ENCODE measurements around the gene DCUN1D2.

DNA sequence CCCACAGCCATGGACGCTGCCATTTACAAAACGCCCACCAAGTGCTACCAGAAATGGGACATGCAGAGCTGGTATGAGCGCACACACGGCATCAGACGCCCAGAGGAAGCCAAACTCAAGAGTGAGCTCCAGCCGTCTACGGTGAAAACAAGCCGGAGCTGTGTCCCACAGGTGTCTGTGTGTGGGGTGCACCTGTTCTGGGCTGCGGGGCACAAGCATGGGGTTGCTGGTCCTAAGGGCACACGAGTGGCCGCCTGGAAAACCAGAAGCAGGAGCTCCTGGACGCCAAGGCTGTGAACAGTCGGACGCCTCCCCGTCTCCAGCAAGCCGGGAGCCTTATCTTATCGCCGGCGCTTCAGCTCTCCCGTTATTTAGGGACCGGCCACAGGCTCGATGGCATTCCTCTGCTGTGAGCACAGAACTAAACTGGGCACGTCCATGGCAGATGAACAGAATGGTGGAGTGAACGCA lies 38.5 kb downstream of the DCUN1D2 start:
- TF ChIP-seq, protein P1, sequence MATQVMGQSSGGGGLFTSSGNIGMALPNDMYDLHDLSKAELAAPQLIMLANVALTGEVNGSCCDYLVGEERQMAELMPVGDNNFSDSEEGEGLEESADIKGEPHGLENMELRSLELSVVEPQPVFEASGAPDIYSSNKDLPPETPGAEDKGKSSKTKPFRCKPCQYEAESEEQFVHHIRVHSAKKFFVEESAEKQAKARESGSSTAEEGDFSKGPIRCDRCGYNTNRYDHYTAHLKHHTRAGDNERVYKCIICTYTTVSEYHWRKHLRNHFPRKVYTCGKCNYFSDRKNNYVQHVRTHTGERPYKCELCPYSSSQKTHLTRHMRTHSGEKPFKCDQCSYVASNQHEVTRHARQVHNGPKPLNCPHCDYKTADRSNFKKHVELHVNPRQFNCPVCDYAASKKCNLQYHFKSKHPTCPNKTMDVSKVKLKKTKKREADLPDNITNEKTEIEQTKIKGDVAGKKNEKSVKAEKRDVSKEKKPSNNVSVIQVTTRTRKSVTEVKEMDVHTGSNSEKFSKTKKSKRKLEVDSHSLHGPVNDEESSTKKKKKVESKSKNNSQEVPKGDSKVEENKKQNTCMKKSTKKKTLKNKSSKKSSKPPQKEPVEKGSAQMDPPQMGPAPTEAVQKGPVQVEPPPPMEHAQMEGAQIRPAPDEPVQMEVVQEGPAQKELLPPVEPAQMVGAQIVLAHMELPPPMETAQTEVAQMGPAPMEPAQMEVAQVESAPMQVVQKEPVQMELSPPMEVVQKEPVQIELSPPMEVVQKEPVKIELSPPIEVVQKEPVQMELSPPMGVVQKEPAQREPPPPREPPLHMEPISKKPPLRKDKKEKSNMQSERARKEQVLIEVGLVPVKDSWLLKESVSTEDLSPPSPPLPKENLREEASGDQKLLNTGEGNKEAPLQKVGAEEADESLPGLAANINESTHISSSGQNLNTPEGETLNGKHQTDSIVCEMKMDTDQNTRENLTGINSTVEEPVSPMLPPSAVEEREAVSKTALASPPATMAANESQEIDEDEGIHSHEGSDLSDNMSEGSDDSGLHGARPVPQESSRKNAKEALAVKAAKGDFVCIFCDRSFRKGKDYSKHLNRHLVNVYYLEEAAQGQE (IDR thresholded peaks at IDR 0.05; ENCODE audit: low read depth, low read length), result no peak
- TF ChIP-seq, protein P2, sequence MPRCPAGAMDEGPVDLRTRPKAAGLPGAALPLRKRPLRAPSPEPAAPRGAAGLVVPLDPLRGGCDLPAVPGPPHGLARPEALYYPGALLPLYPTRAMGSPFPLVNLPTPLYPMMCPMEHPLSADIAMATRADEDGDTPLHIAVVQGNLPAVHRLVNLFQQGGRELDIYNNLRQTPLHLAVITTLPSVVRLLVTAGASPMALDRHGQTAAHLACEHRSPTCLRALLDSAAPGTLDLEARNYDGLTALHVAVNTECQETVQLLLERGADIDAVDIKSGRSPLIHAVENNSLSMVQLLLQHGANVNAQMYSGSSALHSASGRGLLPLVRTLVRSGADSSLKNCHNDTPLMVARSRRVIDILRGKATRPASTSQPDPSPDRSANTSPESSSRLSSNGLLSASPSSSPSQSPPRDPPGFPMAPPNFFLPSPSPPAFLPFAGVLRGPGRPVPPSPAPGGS (IDR thresholded peaks at IDR 0.05; ENCODE audit: borderline replicate concordance, insufficient read depth, low read depth, low read length, poor library complexity, severe bottlenecking), result no peak
- TF ChIP-seq HDAC6 (IDR thresholded peaks at IDR 0.05; ENCODE audit: unreplicated experiment) (no peak), RBBP5 (conservative IDR thresholded peaks at IDR 0.05) (no peak), ATF7 (IDR thresholded peaks at IDR 0.05; ENCODE audit: low read depth) (no peak), CREB1 (IDR thresholded peaks at IDR 0.05; ENCODE audit: low read depth) (no peak), POLR2AphosphoS5 (IDR thresholded peaks at IDR 0.05; ENCODE audit: low read length) (no peak)
- TF ChIP-seq, protein P3, sequence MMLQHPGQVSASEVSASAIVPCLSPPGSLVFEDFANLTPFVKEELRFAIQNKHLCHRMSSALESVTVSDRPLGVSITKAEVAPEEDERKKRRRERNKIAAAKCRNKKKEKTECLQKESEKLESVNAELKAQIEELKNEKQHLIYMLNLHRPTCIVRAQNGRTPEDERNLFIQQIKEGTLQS (IDR thresholded peaks at IDR 0.05; ENCODE audit: borderline replicate concordance, extremely low read depth, low read depth, low read length), result no peak
